Measurements from ENCODE around the gene ATP6V1F.

The ATP6V1F gene

GRCh38 chr7:128841921-128842673 is 20.6 kb upstream of the ATP6V1F start:
- TF ChIP-seq CTCF (IDR thresholded peaks at IDR 0.05; ENCODE audit: low read depth, low read length): peak; percentile 67
- peaks cover 36% of the 10 kb centered on the region for H3K36me3 ChIP-seq
- no peaks in the 10 kb centered on the region for H3K27me3 ChIP-seq
- H3K4me3 ChIP-seq (ENCODE audit: low read depth, low read length): no peak overlapping the region
- H3K4me1 ChIP-seq: peaks cover 6% of the 10 kb centered on the region
- peak; percentile 73 for DNase-seq
- no peaks in the 10 kb centered on the region for H3K9me3 ChIP-seq

GRCh38 chr7:128842674-128843641 is 19.7 kb upstream of the ATP6V1F start:
- no peak overlapping the region for H3K4me3 ChIP-seq (ENCODE audit: low read depth, low read length)
- TF ChIP-seq CTCF (IDR thresholded peaks at IDR 0.05; ENCODE audit: low read depth, low read length): no peak
- H3K36me3 ChIP-seq: peaks cover 35% of the 10 kb centered on the region
- no peaks in the 10 kb centered on the region for H3K27me3 ChIP-seq
- no peak for DNase-seq
- no peaks in the 10 kb centered on the region for H3K9me3 ChIP-seq
- H3K4me1 ChIP-seq: peaks cover 6% of the 10 kb centered on the region

- H3K4me3 ChIP-seq (ENCODE audit: low read depth, low read length): no peak overlapping the region
- H3K27me3 ChIP-seq: no peaks in the 10 kb centered on the region
- peaks cover 30% of the 10 kb centered on the region for H3K36me3 ChIP-seq
- no peak for DNase-seq
- H3K9me3 ChIP-seq: no peaks in the 10 kb centered on the region
- peaks cover 6% of the 10 kb centered on the region for H3K4me1 ChIP-seq
- TF ChIP-seq CTCF (IDR thresholded peaks at IDR 0.05; ENCODE audit: low read depth, low read length): no peak
Measured at GRCh38 chr7:128843938-128844621, 18.6 kb upstream of the ATP6V1F start.

GRCh38 chr7:128844777-128845311 is 17.8 kb upstream of the ATP6V1F start:
- Histone ChIP-seq H3K4me3 (ENCODE audit: low read depth, low read length) (no peak overlapping the region), H3K4me1 (peaks cover 6% of the 10 kb centered on the region), H3K27me3 (no peaks in the 10 kb centered on the region), H3K36me3 (peaks cover 27% of the 10 kb centered on the region), H3K9me3 (no peaks in the 10 kb centered on the region)
- DNase-seq: no peak
- no peak for TF ChIP-seq CTCF (IDR thresholded peaks at IDR 0.05; ENCODE audit: low read depth, low read length)

- H3K4me1 ChIP-seq: peaks cover 6% of the 10 kb centered on the region
- no peak for DNase-seq
- no peaks in the 10 kb centered on the region for H3K27me3 ChIP-seq
- TF ChIP-seq CTCF (IDR thresholded peaks at IDR 0.05; ENCODE audit: low read depth, low read length): no peak
- no peaks in the 10 kb centered on the region for H3K9me3 ChIP-seq
- no peak overlapping the region for H3K4me3 ChIP-seq (ENCODE audit: low read depth, low read length)
- H3K36me3 ChIP-seq: peaks cover 27% of the 10 kb centered on the region
Measured at GRCh38 chr7:128845475-128845874, 17.2 kb upstream of the ATP6V1F start.
